Brain microvascular endothelial cell (primary cell): ENCODE data around the gene LONRF3.
"Not testable (repeated sequence)": the region's sequence is repeated elsewhere in the genome, so short reads cannot be mapped to it uniquely, and the experiment has no call there.

Source experiments
- DNase-seq: peaks from one replicate; pipeline ENCODE4 v3.0.0-alpha.2; 2020
- H3K27ac ChIP-seq: fragments of 250-450 bp; sonication (Bioruptor Pico); 2 replicates; pipeline ENCODE4 v1.5.1; 2020; ENCODE audit warnings: mild to moderate bottlenecking, moderate library complexity
- H3K27me3 ChIP-seq: fragments of 250-450 bp; sonication (Bioruptor Pico); replicated peaks from 2 replicates; pipeline ENCODE4 v1.5.1; 2020; ENCODE audit warnings: mild to moderate bottlenecking
- H3K36me3 ChIP-seq: fragments of 250-450 bp; sonication (Bioruptor Pico); replicated peaks from 2 replicates; pipeline ENCODE4 v1.5.1; 2020; ENCODE audit warnings: mild to moderate bottlenecking
- H3K4me3 ChIP-seq: 2 replicates; pipeline ENCODE4 v1.5.1; 2011; ENCODE audit warnings: low read depth, mild to moderate bottlenecking, control low read depth, low read length, moderate library complexity
- in situ Hi-C: cut with HindIII; loops from 2 replicates; pipeline ENCODE4 v1.10.0; 2017; ENCODE audit warnings: low sequenced_read_pairs, low pct_ligation_motif_present
- TF ChIP-seq, protein P1 (sequence below): IDR thresholded peaks from 2 replicates; pipeline ENCODE4 v1.5.1; 2011; ENCODE audit warnings: low read depth, mild to moderate bottlenecking, moderate library complexity, low read length, control low read depth, inconsistent platforms; ENCODE audit errors: missing control alignments

The LONRF3 gene

GRCh38 chrX:118990512-118991227 lies 16.3 kb downstream of the LONRF3 start:
- no peaks in the 10 kb centered on the region for H3K36me3 ChIP-seq
- TF ChIP-seq, protein P1, sequence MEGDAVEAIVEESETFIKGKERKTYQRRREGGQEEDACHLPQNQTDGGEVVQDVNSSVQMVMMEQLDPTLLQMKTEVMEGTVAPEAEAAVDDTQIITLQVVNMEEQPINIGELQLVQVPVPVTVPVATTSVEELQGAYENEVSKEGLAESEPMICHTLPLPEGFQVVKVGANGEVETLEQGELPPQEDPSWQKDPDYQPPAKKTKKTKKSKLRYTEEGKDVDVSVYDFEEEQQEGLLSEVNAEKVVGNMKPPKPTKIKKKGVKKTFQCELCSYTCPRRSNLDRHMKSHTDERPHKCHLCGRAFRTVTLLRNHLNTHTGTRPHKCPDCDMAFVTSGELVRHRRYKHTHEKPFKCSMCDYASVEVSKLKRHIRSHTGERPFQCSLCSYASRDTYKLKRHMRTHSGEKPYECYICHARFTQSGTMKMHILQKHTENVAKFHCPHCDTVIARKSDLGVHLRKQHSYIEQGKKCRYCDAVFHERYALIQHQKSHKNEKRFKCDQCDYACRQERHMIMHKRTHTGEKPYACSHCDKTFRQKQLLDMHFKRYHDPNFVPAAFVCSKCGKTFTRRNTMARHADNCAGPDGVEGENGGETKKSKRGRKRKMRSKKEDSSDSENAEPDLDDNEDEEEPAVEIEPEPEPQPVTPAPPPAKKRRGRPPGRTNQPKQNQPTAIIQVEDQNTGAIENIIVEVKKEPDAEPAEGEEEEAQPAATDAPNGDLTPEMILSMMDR, result no peak
- no peak for DNase-seq
- in situ Hi-C loops, result no loop called here
- H3K27me3 ChIP-seq, result no peaks in the 10 kb centered on the region
- H3K4me3 ChIP-seq, result no peak overlapping the region
- no peak overlapping the region for H3K27ac ChIP-seq

DNA sequence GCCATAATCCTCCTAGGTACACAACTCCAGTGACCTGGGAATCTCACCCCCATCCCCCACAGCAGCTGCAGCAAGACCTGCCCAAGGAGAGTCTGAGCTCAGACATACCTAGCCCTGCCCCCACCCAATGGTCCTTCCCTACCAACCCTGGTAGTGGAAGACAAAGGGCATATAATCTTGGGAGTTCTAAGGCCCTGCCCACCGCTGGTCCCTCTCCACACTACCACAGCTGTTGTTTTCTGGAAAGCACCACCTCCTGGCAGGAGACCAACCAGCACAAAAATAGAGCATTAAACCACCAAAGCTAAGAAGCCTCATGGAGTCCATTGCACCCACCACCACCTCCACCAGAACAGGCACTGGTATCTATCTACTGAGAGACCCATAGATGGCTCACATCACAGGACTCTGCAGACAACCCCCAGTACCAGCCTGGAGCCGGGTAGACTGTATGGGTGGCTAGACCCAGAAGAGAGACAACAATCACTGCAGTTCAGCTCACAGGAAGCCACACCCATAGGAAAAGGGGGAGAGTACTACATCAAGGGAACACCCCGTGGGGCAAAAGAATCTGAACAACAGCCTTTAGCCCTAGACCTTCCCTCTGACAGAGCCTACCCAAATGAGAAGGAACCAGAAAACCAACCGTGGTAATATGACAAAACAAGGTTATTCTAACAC lies 18.2 kb downstream of the LONRF3 start:
- DNase-seq, H3K4me3 ChIP-seq, in situ Hi-C loops, H3K27me3 ChIP-seq, H3K36me3 ChIP-seq, H3K27ac ChIP-seq: not testable (repeated sequence)

GRCh38 chrX:119003462-119003861 lies 29.0 kb downstream of the LONRF3 start:
- H3K27me3 ChIP-seq, result no peaks in the 10 kb centered on the region
- H3K36me3 ChIP-seq, result no peaks in the 10 kb centered on the region
- DNase-seq, result no peak
- H3K27ac ChIP-seq, result no peak overlapping the region
- TF ChIP-seq, protein P1, result no peak
- in situ Hi-C loops, result no loop called here
- no peak overlapping the region for H3K4me3 ChIP-seq

DNA sequence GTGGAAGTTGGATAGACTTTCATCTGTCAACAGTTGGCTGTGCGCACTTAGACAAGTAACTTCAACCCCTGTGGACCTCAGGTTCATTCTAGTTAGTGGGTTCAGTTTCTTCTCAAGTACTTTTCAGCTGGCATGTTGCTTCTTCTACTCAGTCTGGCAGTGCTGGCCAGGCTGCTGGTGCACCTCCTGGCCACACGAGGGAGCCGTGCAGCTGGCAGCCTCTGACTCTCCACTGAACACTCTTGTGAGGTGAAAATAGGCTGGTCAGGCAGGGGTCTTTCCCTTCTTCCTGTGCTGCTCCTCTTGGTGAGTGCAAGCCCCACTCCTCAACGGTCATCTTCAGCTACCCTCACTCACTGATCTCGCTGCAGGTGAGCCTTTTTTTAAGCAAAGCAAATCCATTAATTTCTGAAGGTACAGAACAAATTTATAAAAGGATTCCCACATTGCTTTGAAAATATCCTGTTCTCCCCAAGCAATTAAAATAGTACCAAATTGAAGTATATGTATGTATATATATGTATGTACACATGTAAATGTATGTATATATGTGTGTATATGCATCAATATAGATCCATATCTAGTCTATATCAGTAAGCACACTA lies 30.6 kb downstream of the LONRF3 start:
- TF ChIP-seq, protein P1, result peak; percentile 97
- H3K36me3 ChIP-seq, result no peaks in the 10 kb centered on the region
- DNase-seq, result peak; percentile 33
- in situ Hi-C loops, result no loop called here
- H3K27ac ChIP-seq, result no peak overlapping the region
- H3K4me3 ChIP-seq, result no peak overlapping the region
- no peaks in the 10 kb centered on the region for H3K27me3 ChIP-seq

GRCh38 chrX:119007189-119007770 lies 32.9 kb downstream of the LONRF3 start:
- Histone ChIP-seq H3K36me3 (no peaks in the 10 kb centered on the region), H3K4me3 (no peak overlapping the region), H3K27ac (no peak overlapping the region), H3K27me3 (no peaks in the 10 kb centered on the region)
- TF ChIP-seq, protein P1, result no peak
- in situ Hi-C loops, result no loop called here
- no peak for DNase-seq

- Histone ChIP-seq H3K4me3 (no peak overlapping the region), H3K27me3 (no peaks in the 10 kb centered on the region), H3K27ac (no peak overlapping the region), H3K36me3 (no peaks in the 10 kb centered on the region)
- in situ Hi-C loops, result no loop called here
- DNase-seq, result peak; percentile 20
- TF ChIP-seq, protein P1, result peak; percentile 74
These were observed 33.8 kb downstream of the LONRF3 start for GRCh38 chrX:119008110-119008744.
